Heart left ventricle (tissue), 16 donors: ENCODE data around the gene TXNRD2. TPM values are rescaled to one million over a fixed set of nuclear protein-coding genes. Genes with fewer than 3 reads are reported as not detected.

Experiments
- ATAC-seq, 4 donors: fragments of 200-7000 bp; cut with Tn5 transposase; one replicate each; pipeline ENCODE4 v1.9.1; 2020 to 2022; ENCODE audit warnings: moderate library complexity in 4 of 4, mild to moderate bottlenecking in 3 of 4, moderate number of reproducible peaks in 1 of 4
- DNase-seq, 5 donors: peaks; one replicate each; pipeline ENCODE4 v3.0.0-alpha.2; 2020
- H3K27ac ChIP-seq, 12 donors: fragments of 200-600 bp; sonication (generic) in 4 of 12; one replicate each; pipeline versions ENCODE4 v1.5.0 to v1.8.0; 2016 to 2022; ENCODE audit warnings: mild to moderate bottlenecking in 2 of 12
- H3K27me3 ChIP-seq, 9 donors: fragments of 200-600 bp; sonication (generic) in 2 of 9; one replicate each; pipeline versions ENCODE4 v1.5.1 to v1.8.0; 2016 to 2022; ENCODE audit warnings: mild to moderate bottlenecking in 3 of 9
- H3K36me3 ChIP-seq, 9 donors: fragments of 200-600 bp; sonication (generic) in 2 of 9; one replicate each; pipeline versions ENCODE4 v1.5.0 to v1.8.0; 2018 to 2022; ENCODE audit warnings: mild to moderate bottlenecking in 2 of 9
- H3K4me1 ChIP-seq, 12 donors: fragments of 200-600 bp; sonication (generic) in 4 of 12; one replicate each; pipeline versions ENCODE4 v1.5.0 to v1.8.0; 2016 to 2022; ENCODE audit warnings: mild to moderate bottlenecking in 3 of 12
- H3K4me3 ChIP-seq, 12 donors: fragments of 200-600 bp; sonication (generic) in 4 of 12; one replicate each; pipeline versions ENCODE4 v1.5.0 to v1.8.0; 2017 to 2022; ENCODE audit warnings: mild to moderate bottlenecking in 9 of 12, moderate library complexity in 4 of 12
- H3K9me3 ChIP-seq, 12 donors: fragments of 200-600 bp; sonication (generic) in 4 of 12; one replicate each; pipeline versions ENCODE4 v1.5.0 to v1.8.0; 2016 to 2022; ENCODE audit warnings: mild to moderate bottlenecking in 1 of 12
- POLR2A ChIP-seq, 2 donors: fragments of 450-650 bp; IDR thresholded peaks; one replicate each; pipeline ENCODE4 v1.6.1; 2017; ENCODE audit warnings: antibody characterized with exemption in 2 of 2, mild to moderate bottlenecking in 2 of 2, moderate library complexity in 2 of 2
- WGBS, 4 donors: extraction: QIAGEN DNeasy Blood & Tissue Kit in 2 of 4; methylation state at CpG; one replicate each; pipeline versions ENCODE4 v1.1.5 to v1.1.7; 2013 to 2018; 5-methylcytosine and 5-hydroxymethylcytosine counted together
- intact Hi-C, 10 donors: fragments of 100-400 bp; cut with DNase I; formaldehyde crosslinking; loops; one replicate each; pipeline versions ENCODE4 v1.11.1 to v1.14.2; 2022
- polyA plus RNA-seq, 2 donors: library from polyadenylated mRNA; stranded (reverse); fragments of 200-250 nt; gene quantifications; one replicate each; pipeline ENCODE4 v1.2.3, GENCODE V29; 2013
- total RNA-seq, 9 donors: library from RNA; depleted of rRNA in 2 of 9; stranded (reverse); fragments of >200 nt in 2 of 9; fragmentation: NEBNext Ultra II Directional in 3 of 9; extraction: Animal tissue kit (Norgen Biotek cat#: 25700) in 3 of 9; gene quantifications; one replicate each; pipeline versions ENCODE4 v1.1.0 to v1.2.4, GENCODE V29; 2016 to 2023
- TF ChIP-seq, protein P1 (sequence below), 12 donors: fragments of 200-600 bp; sonication (generic) in 4 of 12; IDR thresholded peaks; one replicate each; pipeline versions ENCODE4 v1.5.0 to v1.8.0; 2018 to 2022; ENCODE audit warnings: antibody characterized with exemption in 12 of 12, mild to moderate bottlenecking in 5 of 12
- donor health status: ischemic (EF 13 %, LVEDD 7.1; RV severe dilation, severe dysfunction).
- donor health status: healthy with polysubstance abuse.
- donor health status: DM: no; HTN: yes; CAD: no.
- donor health status: DM: no; HTN: no; CAD: no.
- donor health status: ischemic (EF 25% LVEDD 6.9; RV normal size, moderate dysfunction).
- donor health status: ischemic (EF 25% LVEDD 5.7; RV mildly dilated, moderate dysfunction).
- donor health status: healthy.
- donor health status: DM: yes; HTN: yes; CAD: no.
- donor health status: ischemic (EF 35%, LVEDD 5.7; RV mildly dilated, moderate dysfunction).
- donor health status: nonischemic (EF 11% LVEDD 7.7; RV severe dilation, severe dysfunction).
- donor health status: DM: yes; HTN: yes; CAD: no.
- donor health status: PGD.
- donor health status: ischemic (EF 29% LVEDD 5.4; RV normal size, mild dysfunction).
- donor health status: nonischemic (EF 23%, LVEDD 6.1; RV moderate dilation, normal function).

Gene TXNRD2
- total and polyA plus RNA-seq, 11 donors: 23.4 to 60.2 (median 33.5) TPM

DNA sequence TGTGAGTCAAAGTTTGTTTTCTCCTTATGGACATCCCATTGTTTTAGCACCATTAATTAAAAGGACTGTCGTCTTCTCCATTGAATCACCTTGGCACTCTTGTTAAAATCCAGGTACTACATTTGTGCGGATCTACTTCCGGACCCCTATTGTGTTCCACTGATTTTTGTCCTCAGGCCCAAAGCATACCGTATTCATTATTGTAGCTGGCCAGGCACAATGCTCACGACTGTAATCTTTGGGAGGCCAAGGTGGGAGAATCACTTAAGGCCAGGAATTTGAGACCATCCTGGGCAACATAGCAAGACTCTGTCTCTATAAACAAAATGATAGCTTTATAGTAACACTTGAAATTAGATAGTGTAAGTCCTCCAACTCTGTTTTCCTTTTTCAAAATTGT is 78.0 kb downstream of the TXNRD2 start:
- no peaks in the 10 kb centered on the region for H3K36me3 ChIP-seq
- ATAC-seq: no peak
- no peaks in the 10 kb centered on the region for H3K9me3 ChIP-seq
- H3K27me3 ChIP-seq: no peaks in the 10 kb centered on the region
- H3K27ac ChIP-seq: no peak overlapping the region
- no peaks in the 10 kb centered on the region for H3K4me1 ChIP-seq
- TF ChIP-seq, protein P1, sequence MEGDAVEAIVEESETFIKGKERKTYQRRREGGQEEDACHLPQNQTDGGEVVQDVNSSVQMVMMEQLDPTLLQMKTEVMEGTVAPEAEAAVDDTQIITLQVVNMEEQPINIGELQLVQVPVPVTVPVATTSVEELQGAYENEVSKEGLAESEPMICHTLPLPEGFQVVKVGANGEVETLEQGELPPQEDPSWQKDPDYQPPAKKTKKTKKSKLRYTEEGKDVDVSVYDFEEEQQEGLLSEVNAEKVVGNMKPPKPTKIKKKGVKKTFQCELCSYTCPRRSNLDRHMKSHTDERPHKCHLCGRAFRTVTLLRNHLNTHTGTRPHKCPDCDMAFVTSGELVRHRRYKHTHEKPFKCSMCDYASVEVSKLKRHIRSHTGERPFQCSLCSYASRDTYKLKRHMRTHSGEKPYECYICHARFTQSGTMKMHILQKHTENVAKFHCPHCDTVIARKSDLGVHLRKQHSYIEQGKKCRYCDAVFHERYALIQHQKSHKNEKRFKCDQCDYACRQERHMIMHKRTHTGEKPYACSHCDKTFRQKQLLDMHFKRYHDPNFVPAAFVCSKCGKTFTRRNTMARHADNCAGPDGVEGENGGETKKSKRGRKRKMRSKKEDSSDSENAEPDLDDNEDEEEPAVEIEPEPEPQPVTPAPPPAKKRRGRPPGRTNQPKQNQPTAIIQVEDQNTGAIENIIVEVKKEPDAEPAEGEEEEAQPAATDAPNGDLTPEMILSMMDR (IDR thresholded peaks at IDR 0.05): no peak
- no peak for TF ChIP-seq POLR2A (IDR thresholded peaks at IDR 0.05)
- no peak for DNase-seq
- H3K4me3 ChIP-seq: no peak overlapping the region
- 87 to 92% (median 90%) methylated on average over 5 of the region's 5 CpGs for WGBS, 4 donors
- intact Hi-C loops: no loop called here

DNA sequence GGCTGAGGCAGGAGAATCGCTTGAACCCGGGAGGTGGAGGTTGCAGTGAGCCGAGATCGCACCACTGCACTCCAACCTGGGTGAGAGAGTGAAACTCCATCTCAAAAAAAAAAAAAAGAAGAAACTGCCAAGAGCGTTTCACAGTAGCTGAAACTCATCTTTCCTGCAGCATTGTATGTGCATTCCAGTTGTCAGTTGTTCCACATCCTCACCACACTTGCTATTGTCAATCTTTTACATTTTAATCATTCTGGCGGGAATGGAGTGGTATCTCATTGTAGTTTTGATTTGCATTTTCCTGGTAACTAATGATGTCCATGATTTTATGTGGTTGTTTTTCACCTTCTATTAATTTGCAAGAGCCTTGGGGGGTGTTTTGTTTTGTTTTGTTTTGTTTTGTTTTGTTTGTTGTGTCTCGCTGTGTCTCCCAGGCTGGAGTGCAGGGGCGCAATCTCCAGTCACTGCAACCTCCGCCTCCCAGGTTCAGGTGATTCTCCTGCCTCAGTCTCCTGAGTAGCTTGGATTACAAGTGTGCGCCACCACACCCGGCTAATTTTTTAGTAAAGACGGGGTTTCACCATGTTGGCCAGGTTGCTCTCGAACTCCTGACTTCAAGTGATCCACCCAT is 78.9 kb downstream of the TXNRD2 start:
- Histone ChIP-seq H3K36me3 (no peaks in the 10 kb centered on the region), H3K4me1 (no peaks in the 10 kb centered on the region), H3K27me3 (no peaks in the 10 kb centered on the region), H3K9me3 (no peaks in the 10 kb centered on the region), H3K4me3 (no peak overlapping the region), H3K27ac (no peak overlapping the region)
- 95 to 97% (median 96%) methylated on average over 13 of the region's 13 CpGs for WGBS, 4 donors
- DNase-seq: no peak
- intact Hi-C loops: no loop called here
- no peak for TF ChIP-seq POLR2A (IDR thresholded peaks at IDR 0.05)
- TF ChIP-seq, protein P1 (IDR thresholded peaks at IDR 0.05): no peak
- no peak for ATAC-seq

DNA sequence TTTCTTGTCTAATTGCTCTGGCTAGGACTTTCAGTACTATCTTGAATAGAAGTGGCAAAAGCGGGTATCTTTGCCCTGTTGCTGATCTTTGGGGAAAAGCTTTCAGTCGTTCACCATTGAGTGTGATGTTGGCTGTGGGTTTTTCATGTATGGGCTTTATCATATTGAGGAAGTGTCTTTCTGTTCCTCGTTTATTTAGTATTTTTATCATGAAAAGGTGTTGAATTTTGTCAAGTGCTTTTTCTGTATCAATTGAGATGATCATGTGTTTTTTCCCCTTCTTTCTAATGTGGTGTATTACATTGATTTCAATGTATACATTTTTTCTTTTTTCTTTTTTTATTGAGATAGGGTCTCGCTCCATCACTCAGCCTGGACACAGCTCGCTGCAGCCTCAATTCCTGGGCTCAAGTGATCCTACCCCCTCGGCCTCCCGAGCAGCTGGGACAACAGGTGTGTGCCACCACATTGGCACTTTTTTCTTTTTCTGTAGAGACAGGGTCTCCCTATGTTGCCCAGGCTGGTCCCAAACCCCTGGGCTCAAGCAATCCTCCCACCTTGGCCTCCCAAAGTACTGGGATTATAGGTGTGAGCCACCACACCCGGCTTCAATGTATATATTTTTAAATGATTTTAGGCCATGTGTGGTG is 81.6 kb downstream of the TXNRD2 start:
- ATAC-seq (no peak), DNase-seq (no peak)
- intact Hi-C loops: loop anchor here in 2 of 10 donors (10.0 kb wide), 2 partner anchors 55 to 1765 kb away; no protein-coding TSS in a partner anchor
- no peaks in the 10 kb centered on the region for H3K36me3 ChIP-seq
- 95 to 97% (median 96%) methylated on average over 8 of the region's 8 CpGs for WGBS, 4 donors
- H3K4me1 ChIP-seq: peaks cover 0 to 12% (median 11%) of the 10 kb centered on the region in 12 donors
- H3K4me3 ChIP-seq: no peak overlapping the region
- H3K9me3 ChIP-seq: no peaks in the 10 kb centered on the region
- no peaks in the 10 kb centered on the region for H3K27me3 ChIP-seq
- no peak for TF ChIP-seq POLR2A (IDR thresholded peaks at IDR 0.05)
- TF ChIP-seq, protein P1 (IDR thresholded peaks at IDR 0.05): no peak
- H3K27ac ChIP-seq: no peak overlapping the region

DNA sequence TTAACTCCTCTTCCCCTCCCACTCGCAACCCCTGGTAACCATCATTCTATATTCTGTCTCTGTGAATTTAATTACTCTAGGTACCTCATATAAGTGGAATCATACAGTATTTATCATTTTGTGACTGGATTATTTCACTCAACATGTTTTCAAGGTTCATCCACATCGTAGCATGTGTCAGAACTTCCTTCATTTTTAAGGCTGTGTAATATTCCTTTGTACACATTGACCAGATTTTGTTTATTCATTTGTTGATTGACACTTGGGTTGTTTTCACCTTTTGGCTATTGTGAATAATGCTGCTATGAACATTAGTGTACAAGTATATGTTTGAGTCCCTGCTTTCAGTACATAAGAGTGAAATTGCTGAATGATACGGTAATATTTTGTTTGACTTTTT is 84.2 kb downstream of the TXNRD2 start:
- ATAC-seq (no peak), DNase-seq (no peak)
- Histone ChIP-seq H3K36me3 (peaks cover 0 to 4% (median 0%) of the 10 kb centered on the region in 9 donors), H3K27ac (no peak overlapping the region), H3K4me1 (peaks cover 0 to 30% (median 24%) of the 10 kb centered on the region in 12 donors), H3K4me3 (no peak overlapping the region), H3K27me3 (no peaks in the 10 kb centered on the region), H3K9me3 (no peaks in the 10 kb centered on the region)
- intact Hi-C loops: loop anchor here in 2 of 10 donors (10.0 kb wide), 2 partner anchors 57 to 1763 kb away; no protein-coding TSS in a partner anchor
- TF ChIP-seq POLR2A (IDR thresholded peaks at IDR 0.05): no peak
- WGBS, 4 donors: 98 to 100% (median 98%) methylated on average over 3 of the region's 3 CpGs
